Stimulated activated CD4-positive, alpha-beta T cell treated with anti-CD3 and anti-CD28 coated beads, Interleukin-15, amount 100 ng/mL, for 1 hour (primary cell): ENCODE results near the gene ANAPC5.
"Not testable (repeated sequence)": the region's sequence is repeated elsewhere in the genome, so short reads cannot be mapped to it uniquely, and the experiment has no call there.

Experiments used
- DNase-seq, 2 donors: peaks; one replicate each; pipeline ENCODE4 v3.0.0-alpha.2; 2020; ENCODE audit warnings: low read depth in 1 of 2, low spot score in 1 of 2

ANAPC5 gene

GRCh38 chr12:121351820-121352681, at the start of gene ANAPC5:
Gene ANAPC5 (minus strand): TSS chr12:121352411. CDS start chr12:121352340, 71 bp downstream.
- DNase-seq = peak; percentile 73 to 76

- peak; percentile 35 for DNase-seq
These were observed 48.3 kb upstream of the ANAPC5 start for GRCh38 chr12:121400332-121401139.

GRCh38 chr12:121399391-121400331, 47.5 kb upstream of the ANAPC5 start, which contains the start of gene RNF34:
Gene RNF34 (plus strand): TSS chr12:121400118. CDS start chr12:121400213, 95 bp downstream.
- peak; percentile 95 for DNase-seq

- DNase-seq = no peak
These were observed 46.1 kb upstream of the ANAPC5 start for GRCh38 chr12:121398355-121398754.

- no peak for DNase-seq
These were observed 45.3 kb upstream of the ANAPC5 start for GRCh38 chr12:121397521-121397920.

- no peak for DNase-seq
These were observed 40.1 kb upstream of the ANAPC5 start for GRCh38 chr12:121392325-121392716.

GRCh38 chr12:121391619-121392324, 39.6 kb upstream of the ANAPC5 start:
- no peak for DNase-seq

- no peak for DNase-seq
These were observed 38.6 kb upstream of the ANAPC5 start for GRCh38 chr12:121390856-121391255.

GRCh38 chr12:121388421-121388981, 36.3 kb upstream of the ANAPC5 start:
- DNase-seq = no peak

- not testable (repeated sequence) for DNase-seq
These were observed 32.7 kb upstream of the ANAPC5 start for GRCh38 chr12:121384891-121385290.

- DNase-seq = no peak
These were observed 31.4 kb upstream of the ANAPC5 start for GRCh38 chr12:121383601-121384021.

GRCh38 chr12:121379945-121380344, 27.7 kb upstream of the ANAPC5 start:
- DNase-seq = no peak

GRCh38 chr12:121378736-121379135, 26.5 kb upstream of the ANAPC5 start:
- DNase-seq = no peak

GRCh38 chr12:121376754-121377697, 24.8 kb upstream of the ANAPC5 start:
- DNase-seq = no peak

GRCh38 chr12:121374945-121375584, 22.9 kb upstream of the ANAPC5 start:
- DNase-seq = not testable (repeated sequence)

- DNase-seq = not testable (repeated sequence)
These were observed 22.1 kb upstream of the ANAPC5 start for GRCh38 chr12:121374336-121374735.

GRCh38 chr12:121373755-121374154, 21.5 kb upstream of the ANAPC5 start:
- DNase-seq = no peak

- DNase-seq = no peak
These were observed 19.2 kb upstream of the ANAPC5 start for GRCh38 chr12:121371404-121371803.
